ENCODE data around the gene LINGO1. TPM values are rescaled to one million over a fixed set of nuclear protein-coding genes. Genes with fewer than 3 reads are reported as not detected.

LINGO1 gene
- total RNA-seq, 2 donors from 2014 or later, result 7.9 to 19.7 TPM

DNA sequence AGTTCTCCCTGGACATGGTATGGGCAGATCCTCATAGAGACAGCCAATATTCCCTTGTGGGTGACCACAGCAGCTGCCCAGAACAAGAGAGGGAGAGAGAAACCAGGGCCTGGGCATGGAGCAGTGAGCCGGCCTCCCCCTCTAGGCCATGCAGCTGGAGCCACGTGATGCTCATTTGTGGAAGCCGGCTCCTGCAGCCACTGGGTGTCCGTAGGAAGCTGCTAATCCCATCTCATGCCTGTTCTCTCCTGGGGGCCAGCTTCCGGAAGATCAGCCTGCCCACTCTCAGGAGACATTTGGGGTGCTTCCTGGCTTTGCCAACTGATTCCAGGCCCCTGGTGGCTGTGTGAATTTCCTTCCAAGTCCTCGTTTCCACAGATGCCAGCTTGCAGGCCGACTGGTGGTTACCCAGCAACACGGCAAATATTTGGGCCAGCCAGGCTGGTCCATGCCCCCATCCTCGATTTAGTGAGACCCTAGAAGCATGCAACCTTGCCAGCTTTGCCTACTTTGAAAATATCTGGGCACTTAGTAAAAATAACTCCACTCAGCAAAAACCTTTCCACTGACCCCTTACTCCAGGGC, 55.3 kb downstream of the LINGO1 start:
- H3K27me3 ChIP-seq (ENCODE audit: control insufficient read depth, insufficient read depth, low read length, poor library complexity, severe bottlenecking), result no peaks in the 10 kb centered on the region
- 60 to 70% methylated on average over 4 to 9 of the region's 9 CpGs for WGBS, 2 experiments (ENCODE audit: insufficient coverage in 1 of 2, insufficient read length in 1 of 2)
- no peaks in the 10 kb centered on the region for H3K36me3 ChIP-seq (ENCODE audit: control insufficient read depth, insufficient read depth, low read length)
- Mint-ChIP-seq H3K9me3 (no peaks in the 10 kb centered on the region), H3K4me3 (no peak overlapping the region), H3K27ac (no peak overlapping the region), H3K4me1 (no peaks in the 10 kb centered on the region), H3K36me3 (ENCODE audit: low read depth) (no peaks in the 10 kb centered on the region), H3K27me3 (ENCODE audit: insufficient read depth) (no peaks in the 10 kb centered on the region)
- no peaks in the 10 kb centered on the region for H3K9me3 ChIP-seq (ENCODE audit: control insufficient read depth, low read length)
- no peak for DNase-seq
- H3K4me1 ChIP-seq (ENCODE audit: control insufficient read depth, insufficient read depth, low read length), result no peaks in the 10 kb centered on the region
- TF ChIP-seq, protein P1, sequence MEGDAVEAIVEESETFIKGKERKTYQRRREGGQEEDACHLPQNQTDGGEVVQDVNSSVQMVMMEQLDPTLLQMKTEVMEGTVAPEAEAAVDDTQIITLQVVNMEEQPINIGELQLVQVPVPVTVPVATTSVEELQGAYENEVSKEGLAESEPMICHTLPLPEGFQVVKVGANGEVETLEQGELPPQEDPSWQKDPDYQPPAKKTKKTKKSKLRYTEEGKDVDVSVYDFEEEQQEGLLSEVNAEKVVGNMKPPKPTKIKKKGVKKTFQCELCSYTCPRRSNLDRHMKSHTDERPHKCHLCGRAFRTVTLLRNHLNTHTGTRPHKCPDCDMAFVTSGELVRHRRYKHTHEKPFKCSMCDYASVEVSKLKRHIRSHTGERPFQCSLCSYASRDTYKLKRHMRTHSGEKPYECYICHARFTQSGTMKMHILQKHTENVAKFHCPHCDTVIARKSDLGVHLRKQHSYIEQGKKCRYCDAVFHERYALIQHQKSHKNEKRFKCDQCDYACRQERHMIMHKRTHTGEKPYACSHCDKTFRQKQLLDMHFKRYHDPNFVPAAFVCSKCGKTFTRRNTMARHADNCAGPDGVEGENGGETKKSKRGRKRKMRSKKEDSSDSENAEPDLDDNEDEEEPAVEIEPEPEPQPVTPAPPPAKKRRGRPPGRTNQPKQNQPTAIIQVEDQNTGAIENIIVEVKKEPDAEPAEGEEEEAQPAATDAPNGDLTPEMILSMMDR (conservative IDR thresholded peaks at IDR 0.05), result no peak
- no peak overlapping the region for H3K4me3 ChIP-seq (ENCODE audit: low read length)
- no peak overlapping the region for H3K27ac ChIP-seq (ENCODE audit: low read depth, low read length)
- H3K9ac ChIP-seq (ENCODE audit: extremely low read depth, low read length, poor library complexity, severe bottlenecking), result no peak overlapping the region

DNA sequence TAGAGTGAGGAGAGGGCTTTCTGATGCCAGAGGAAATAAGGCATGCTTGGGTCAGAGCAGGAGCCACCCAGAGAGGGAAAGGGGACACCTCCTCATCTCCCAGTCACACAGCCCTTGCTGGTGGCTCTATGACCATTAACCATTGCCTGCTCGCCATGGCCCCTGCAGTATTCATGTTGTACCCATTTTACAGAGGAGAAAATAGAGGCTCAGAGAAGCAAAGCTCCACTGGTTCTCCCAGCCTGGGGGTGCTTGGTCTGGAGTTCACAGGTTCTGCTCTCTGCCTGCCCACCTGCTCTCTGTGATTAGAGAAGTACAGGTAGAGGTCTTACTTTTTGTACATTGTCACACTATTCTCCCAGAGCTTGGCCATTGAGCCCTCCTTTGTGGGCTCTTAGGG, 56.2 kb downstream of the LINGO1 start:
- no peak for DNase-seq
- H3K9me3 Mint-ChIP-seq, result no peaks in the 10 kb centered on the region
- H3K36me3 Mint-ChIP-seq (ENCODE audit: low read depth), result no peaks in the 10 kb centered on the region
- no peaks in the 10 kb centered on the region for H3K36me3 ChIP-seq (ENCODE audit: control insufficient read depth, insufficient read depth, low read length)
- TF ChIP-seq, protein P1 (conservative IDR thresholded peaks at IDR 0.05), result no peak
- H3K27ac ChIP-seq (ENCODE audit: low read depth, low read length), result no peak overlapping the region
- no peaks in the 10 kb centered on the region for H3K9me3 ChIP-seq (ENCODE audit: control insufficient read depth, low read length)
- no peaks in the 10 kb centered on the region for H3K4me1 Mint-ChIP-seq
- H3K9ac ChIP-seq (ENCODE audit: extremely low read depth, low read length, poor library complexity, severe bottlenecking), result no peak overlapping the region
- H3K4me3 Mint-ChIP-seq, result no peak overlapping the region
- 83 to 93% methylated on average over 1 of the region's 1 CpG for WGBS, 2 experiments (ENCODE audit: insufficient coverage in 1 of 2, insufficient read length in 1 of 2)
- H3K4me3 ChIP-seq (ENCODE audit: low read length), result no peak overlapping the region
- H3K27ac Mint-ChIP-seq, result no peak overlapping the region
- H3K27me3 Mint-ChIP-seq (ENCODE audit: insufficient read depth), result no peaks in the 10 kb centered on the region
- H3K27me3 ChIP-seq (ENCODE audit: control insufficient read depth, insufficient read depth, low read length, poor library complexity, severe bottlenecking), result no peaks in the 10 kb centered on the region
- no peaks in the 10 kb centered on the region for H3K4me1 ChIP-seq (ENCODE audit: control insufficient read depth, insufficient read depth, low read length)

DNA sequence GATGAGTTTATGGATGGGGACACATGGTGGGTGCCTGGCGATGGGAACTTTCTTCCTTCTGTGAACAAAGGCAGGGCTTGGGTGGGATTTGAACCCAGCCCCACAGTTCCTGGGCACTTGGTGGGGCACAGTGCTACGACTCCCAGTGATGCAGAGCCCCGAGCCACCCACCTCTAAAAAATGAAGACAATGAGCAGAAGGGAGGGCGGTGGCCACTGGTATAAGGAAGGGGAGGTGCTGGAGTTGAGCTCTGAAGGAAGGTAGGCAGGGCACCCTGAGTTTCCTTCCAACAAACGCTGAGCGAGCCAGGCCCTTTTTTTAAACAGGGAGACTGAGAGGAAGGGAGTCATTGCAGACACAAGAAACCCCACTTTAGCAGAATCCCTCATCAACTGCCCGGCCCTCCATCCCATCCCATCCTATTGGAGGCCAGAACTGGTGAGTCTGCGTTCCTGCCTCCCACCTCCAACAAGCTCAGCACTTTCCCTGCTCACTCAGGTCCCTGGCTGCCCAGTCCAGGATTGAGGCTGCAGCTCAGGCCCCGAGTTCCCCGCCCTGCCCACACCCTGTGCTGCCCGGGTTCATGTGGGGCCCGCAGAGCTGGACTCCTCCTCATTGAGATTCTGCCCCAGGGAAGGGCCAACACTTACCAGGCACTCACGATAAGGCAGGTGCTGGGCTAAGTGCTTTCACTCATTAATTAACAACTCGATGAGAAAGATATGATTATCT, 57.3 kb downstream of the LINGO1 start:
- Histone ChIP-seq H3K4me3 (ENCODE audit: low read length) (no peak overlapping the region), H3K4me1 (ENCODE audit: control insufficient read depth, insufficient read depth, low read length) (no peaks in the 10 kb centered on the region), H3K9me3 (ENCODE audit: control insufficient read depth, low read length) (no peaks in the 10 kb centered on the region), H3K27ac (ENCODE audit: low read depth, low read length) (no peak overlapping the region), H3K27me3 (ENCODE audit: control insufficient read depth, insufficient read depth, low read length, poor library complexity, severe bottlenecking) (no peaks in the 10 kb centered on the region), H3K36me3 (ENCODE audit: control insufficient read depth, insufficient read depth, low read length) (no peaks in the 10 kb centered on the region), H3K9ac (ENCODE audit: extremely low read depth, low read length, poor library complexity, severe bottlenecking) (no peak overlapping the region)
- Mint-ChIP-seq H3K27ac (no peak overlapping the region), H3K9me3 (no peaks in the 10 kb centered on the region), H3K4me1 (no peaks in the 10 kb centered on the region), H3K27me3 (ENCODE audit: insufficient read depth) (no peaks in the 10 kb centered on the region), H3K36me3 (ENCODE audit: low read depth) (no peaks in the 10 kb centered on the region), H3K4me3 (no peak overlapping the region)
- WGBS, 2 experiments (ENCODE audit: insufficient coverage in 1 of 2, insufficient read length in 1 of 2), result 80 to 93% methylated on average over 9 to 14 of the region's 14 CpGs
- no peak for DNase-seq
- TF ChIP-seq, protein P1 (conservative IDR thresholded peaks at IDR 0.05), result no peak

Measured in endodermal cell (in vitro differentiated cells).